GM12875 (cell line): ENCODE data around the gene TFAM.

ENCODE experiments used
- H3K4me3 ChIP-seq: one replicate; pipeline ENCODE4 v1.5.1; 2011; ENCODE audit warnings: low read depth, low read length, control low read depth
- TF ChIP-seq, protein P1 (sequence below): IDR thresholded peaks from 2 replicates; pipeline ENCODE4 v1.5.1; 2011; ENCODE audit warnings: low read depth, mild to moderate bottlenecking, control low read depth, inconsistent platforms, low read length, moderate library complexity, borderline replicate concordance; ENCODE audit not compliant: insufficient read depth

The TFAM gene

DNA sequence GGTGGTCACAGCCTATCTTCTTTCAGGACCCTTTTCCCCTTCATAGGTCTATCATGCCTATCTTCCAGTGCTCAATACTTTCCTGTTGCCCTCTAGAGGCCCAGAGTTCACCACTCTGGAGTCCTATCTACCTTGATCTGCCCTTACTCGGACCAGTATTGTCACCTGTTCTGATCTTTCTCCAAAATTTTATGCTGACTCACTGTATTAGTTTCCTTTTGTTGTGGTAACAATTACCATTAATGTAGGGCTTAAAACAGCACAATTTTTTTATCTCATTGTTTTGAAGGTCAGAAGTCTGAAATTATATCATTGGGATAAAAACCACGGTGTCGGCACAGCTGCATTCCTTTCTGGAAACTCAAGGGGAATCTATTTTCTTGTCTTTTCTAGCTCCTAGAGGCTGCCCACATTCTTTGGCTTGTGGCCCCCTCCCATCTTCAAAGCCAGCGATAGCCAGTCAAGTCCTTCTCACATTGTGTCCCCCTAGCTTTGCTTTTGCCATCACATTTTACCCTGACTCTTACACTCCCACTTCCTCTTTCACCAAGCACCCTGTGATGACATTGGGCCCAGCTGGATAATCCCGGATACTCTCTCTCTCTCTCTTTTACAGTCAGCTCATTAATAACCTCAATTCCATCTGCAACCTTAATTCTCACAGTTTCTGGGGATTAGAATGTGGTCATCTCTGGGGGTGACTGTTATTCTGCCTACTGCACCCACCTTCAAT is 54.6 kb downstream of the TFAM start:
- no peak overlapping the region for H3K4me3 ChIP-seq
- TF ChIP-seq, protein P1, sequence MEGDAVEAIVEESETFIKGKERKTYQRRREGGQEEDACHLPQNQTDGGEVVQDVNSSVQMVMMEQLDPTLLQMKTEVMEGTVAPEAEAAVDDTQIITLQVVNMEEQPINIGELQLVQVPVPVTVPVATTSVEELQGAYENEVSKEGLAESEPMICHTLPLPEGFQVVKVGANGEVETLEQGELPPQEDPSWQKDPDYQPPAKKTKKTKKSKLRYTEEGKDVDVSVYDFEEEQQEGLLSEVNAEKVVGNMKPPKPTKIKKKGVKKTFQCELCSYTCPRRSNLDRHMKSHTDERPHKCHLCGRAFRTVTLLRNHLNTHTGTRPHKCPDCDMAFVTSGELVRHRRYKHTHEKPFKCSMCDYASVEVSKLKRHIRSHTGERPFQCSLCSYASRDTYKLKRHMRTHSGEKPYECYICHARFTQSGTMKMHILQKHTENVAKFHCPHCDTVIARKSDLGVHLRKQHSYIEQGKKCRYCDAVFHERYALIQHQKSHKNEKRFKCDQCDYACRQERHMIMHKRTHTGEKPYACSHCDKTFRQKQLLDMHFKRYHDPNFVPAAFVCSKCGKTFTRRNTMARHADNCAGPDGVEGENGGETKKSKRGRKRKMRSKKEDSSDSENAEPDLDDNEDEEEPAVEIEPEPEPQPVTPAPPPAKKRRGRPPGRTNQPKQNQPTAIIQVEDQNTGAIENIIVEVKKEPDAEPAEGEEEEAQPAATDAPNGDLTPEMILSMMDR: no peak

DNA sequence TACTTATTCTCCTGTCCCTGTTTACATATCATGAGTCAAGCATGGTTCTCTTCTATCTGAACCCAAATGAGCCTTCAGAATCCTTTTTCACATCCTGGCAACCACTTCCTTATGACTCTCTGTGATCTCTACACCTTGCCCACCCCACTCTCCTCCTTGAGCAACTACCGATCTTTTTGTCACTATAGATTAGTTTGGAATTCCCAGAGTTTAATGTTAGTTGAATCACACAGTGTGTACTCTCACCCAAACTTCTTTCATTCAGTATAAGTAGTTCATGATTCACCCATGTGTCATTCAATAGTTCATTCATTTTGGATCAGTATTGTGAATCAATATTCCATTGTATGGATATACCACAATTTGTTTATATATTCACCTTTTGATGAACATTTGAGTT is 55.3 kb downstream of the TFAM start:
- TF ChIP-seq, protein P1: no peak
- no peak overlapping the region for H3K4me3 ChIP-seq

DNA sequence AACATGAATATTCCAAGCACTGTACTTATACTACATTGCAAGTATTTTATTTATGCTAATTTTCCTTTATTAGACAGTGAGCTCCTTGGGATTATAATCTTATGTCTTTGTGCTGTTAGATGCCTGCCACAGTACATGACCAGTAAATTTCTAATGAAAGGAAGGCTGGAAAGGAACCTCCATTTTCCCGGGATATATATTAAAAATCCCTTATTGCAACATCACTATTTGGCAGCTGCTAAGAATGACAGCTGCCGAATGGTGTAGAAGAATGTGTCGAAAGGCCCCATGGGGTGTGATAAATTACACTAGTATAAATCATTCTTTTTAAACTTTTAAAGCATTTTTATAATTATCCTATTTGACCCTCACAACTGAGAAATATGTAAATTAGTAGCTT is 59.1 kb downstream of the TFAM start:
- TF ChIP-seq, protein P1: no peak
- no peak overlapping the region for H3K4me3 ChIP-seq

DNA sequence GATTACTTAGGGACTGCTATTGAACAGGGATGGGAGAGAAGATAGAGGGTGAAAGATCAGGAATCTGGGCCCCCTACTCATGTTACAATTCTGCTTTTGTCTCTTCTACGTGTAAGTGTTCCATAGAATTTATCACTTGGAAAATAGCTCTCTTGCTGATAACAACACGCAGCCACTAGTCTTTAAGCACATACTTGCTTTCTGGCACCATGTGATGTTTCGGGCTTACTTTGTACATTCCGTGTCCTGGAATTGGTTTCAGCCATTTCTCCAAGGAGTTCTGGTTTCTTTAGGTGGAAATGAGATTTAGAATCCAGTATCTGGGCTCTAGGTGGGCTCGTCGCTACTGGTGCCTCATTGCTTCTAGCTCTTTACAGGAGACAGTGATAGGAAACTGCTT is 59.7 kb downstream of the TFAM start:
- TF ChIP-seq, protein P1: no peak
- H3K4me3 ChIP-seq: no peak overlapping the region

DNA sequence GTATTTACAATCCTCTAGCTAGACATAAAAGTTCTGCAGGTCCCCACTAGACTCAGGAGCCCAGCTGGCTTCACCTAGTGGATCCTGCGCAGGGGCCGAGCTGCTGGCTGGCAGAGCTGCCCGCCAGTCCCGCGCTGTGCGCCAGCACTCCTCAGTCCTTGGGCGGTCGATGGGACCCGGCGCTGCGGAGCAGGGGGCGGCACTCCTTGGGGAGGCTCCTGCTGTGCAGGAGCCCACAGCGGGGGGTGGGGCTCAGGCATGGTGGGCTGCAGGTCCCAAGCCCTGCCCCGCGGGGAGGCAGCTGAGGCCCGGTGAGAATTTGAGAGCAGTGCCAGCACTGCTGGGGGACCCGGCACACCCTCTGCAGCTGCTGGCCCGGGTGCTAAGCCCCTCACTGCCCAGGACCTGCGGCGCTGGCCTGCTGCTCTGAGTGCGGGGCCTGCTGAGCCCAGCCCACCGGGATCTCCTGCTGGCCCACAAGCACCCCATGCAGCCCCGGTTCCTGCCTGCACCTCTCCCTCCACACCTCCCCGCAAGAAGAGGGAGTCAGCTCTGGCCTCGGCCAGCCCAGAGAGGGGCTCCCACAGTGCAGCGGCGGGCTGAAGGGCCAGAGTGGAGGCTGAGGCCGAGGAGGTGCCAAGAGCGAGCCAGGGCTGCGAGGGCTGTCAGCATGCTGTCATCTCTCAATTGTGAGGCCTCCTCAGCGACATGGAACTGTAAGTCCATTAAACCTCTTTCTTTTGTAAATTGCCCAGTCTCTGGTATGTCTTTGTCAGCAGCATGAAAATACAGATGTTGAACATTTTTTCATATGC is 63.1 kb downstream of the TFAM start:
- TF ChIP-seq, protein P1: no peak
- H3K4me3 ChIP-seq: no peak overlapping the region
